ENCODE data around the gene PCDHA2.
A peak's percentile ranks its signal among the peaks of the same experiment; 100 is the strongest.
"Not testable (repeated sequence)": the region's sequence is repeated elsewhere in the genome, so short reads cannot be mapped to it uniquely, and the experiment has no call there.

PCDHA2 gene

GRCh38 chr5:140794595-140795258 lies at the start of gene PCDHA2:
TSS of gene PCDHA2 (plus strand) at chr5:140794852.
- peak; percentile 86 for DNase-seq (ENCODE audit: low spot score)

- no peak for DNase-seq (ENCODE audit: low spot score)
Observed at GRCh38 chr5:140753561-140753960, 41.1 kb upstream of the PCDHA2 start.

- DNase-seq (ENCODE audit: low spot score) = no peak
Observed at GRCh38 chr5:140764177-140764973, 30.3 kb upstream of the PCDHA2 start.

GRCh38 chr5:140767444-140767843 lies 27.2 kb upstream of the PCDHA2 start:
- DNase-seq (ENCODE audit: low spot score) = no peak

- no peak for DNase-seq (ENCODE audit: low spot score)
Observed at GRCh38 chr5:140780512-140780911, 14.1 kb upstream of the PCDHA2 start.

GRCh38 chr5:140785905-140786686 lies 8.6 kb upstream of the PCDHA2 start, which contains the start of gene PCDHA1:
TSS of gene PCDHA1 (plus strand) at chr5:140786140.
- DNase-seq (ENCODE audit: low spot score) = peak; percentile 62

- DNase-seq (ENCODE audit: low spot score) = not testable (repeated sequence)
Observed at GRCh38 chr5:140787422-140787821, 7.2 kb upstream of the PCDHA2 start.

- not testable (repeated sequence) for DNase-seq (ENCODE audit: low spot score)
Observed at GRCh38 chr5:140787849-140788504, 6.7 kb upstream of the PCDHA2 start.

GRCh38 chr5:140791089-140791488 lies 3.6 kb upstream of the PCDHA2 start:
- DNase-seq (ENCODE audit: low spot score) = no peak

GRCh38 chr5:140795259-140795641 lies 598 bp downstream of the PCDHA2 start:
- DNase-seq (ENCODE audit: low spot score) = peak; percentile 96

GRCh38 chr5:140796072-140796717 lies 1.5 kb downstream of the PCDHA2 start:
- DNase-seq (ENCODE audit: low spot score) = not testable (repeated sequence)

GRCh38 chr5:140796718-140797095 lies 2.1 kb downstream of the PCDHA2 start:
- no peak for DNase-seq (ENCODE audit: low spot score)

- DNase-seq (ENCODE audit: low spot score) = no peak
Observed at GRCh38 chr5:140800816-140801493, 6.3 kb downstream of the PCDHA2 start, which contains the start of gene PCDHA3. TSS of gene PCDHA3 (plus strand) at chr5:140801057.

GRCh38 chr5:140801494-140801841 lies 6.8 kb downstream of the PCDHA2 start:
- no peak for DNase-seq (ENCODE audit: low spot score)

GRCh38 chr5:140802381-140802780 lies 7.7 kb downstream of the PCDHA2 start:
- DNase-seq (ENCODE audit: low spot score) = not testable (repeated sequence)

- no peak for DNase-seq (ENCODE audit: low spot score)
Observed at GRCh38 chr5:140802781-140803271, 8.2 kb downstream of the PCDHA2 start.

- peak; percentile 71 for DNase-seq (ENCODE audit: low spot score)
Observed at GRCh38 chr5:140806834-140807775, 12.5 kb downstream of the PCDHA2 start, which contains the start of gene PCDHA4. TSS of gene PCDHA4 (plus strand) at chr5:140807068.

- not testable (repeated sequence) for DNase-seq (ENCODE audit: low spot score)
Observed at GRCh38 chr5:140808241-140808888, 13.7 kb downstream of the PCDHA2 start.

- DNase-seq (ENCODE audit: low spot score) = no peak
Observed at GRCh38 chr5:140808889-140809291, 14.2 kb downstream of the PCDHA2 start.
